Erythroblast (primary cell): ENCODE data around the gene PTGES3L.

Experiments
- GATA1 ChIP-seq: IDR thresholded peaks from 2 replicates; pipeline ENCODE4 v1.6.1; 2011; ENCODE audit warnings: low read depth, mild to moderate bottlenecking, control low read depth, low read length, moderate library complexity
- POLR2A ChIP-seq: IDR thresholded peaks from 2 replicates; pipeline ENCODE4 v1.6.1; 2011; ENCODE audit warnings: mild to moderate bottlenecking, low read length

- TF ChIP-seq POLR2A: no peak
- no peak for TF ChIP-seq GATA1
These were observed 40.2 kb upstream of the PTGES3L start for GRCh38 chr17:43020030-43020621.
